GM18867 (cell line): ENCODE results near the gene TEX13D.

ENCODE experiments used
- ATAC-seq: cut with Tn5 transposase; IDR thresholded peaks from one replicate; pipeline ENCODE4 v1.9.1; 2021; ENCODE audit warnings: mild to moderate bottlenecking, moderate library complexity; ENCODE audit not compliant: unreplicated experiment

The TEX13D gene

DNA sequence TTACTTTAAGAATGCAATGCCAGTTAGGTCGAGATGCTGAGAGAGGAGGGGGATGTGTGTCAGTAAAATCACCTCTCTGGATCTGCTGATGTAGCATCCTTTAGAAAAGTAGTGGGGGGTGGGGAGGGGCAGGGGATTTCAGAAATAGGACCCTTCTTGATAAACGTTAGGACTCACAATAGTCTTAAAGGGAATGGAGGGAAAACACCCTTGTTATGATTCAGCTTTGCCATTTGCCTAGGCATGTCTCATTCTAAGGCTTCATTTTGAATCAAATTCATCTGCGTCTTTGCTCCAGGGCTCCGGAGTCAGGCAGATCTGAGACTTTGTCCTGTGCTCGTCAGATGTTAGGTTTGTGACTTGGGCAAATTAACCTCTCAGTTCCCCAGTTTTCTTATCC is 14.8 kb downstream of the TEX13D start:
- no peak for ATAC-seq

DNA sequence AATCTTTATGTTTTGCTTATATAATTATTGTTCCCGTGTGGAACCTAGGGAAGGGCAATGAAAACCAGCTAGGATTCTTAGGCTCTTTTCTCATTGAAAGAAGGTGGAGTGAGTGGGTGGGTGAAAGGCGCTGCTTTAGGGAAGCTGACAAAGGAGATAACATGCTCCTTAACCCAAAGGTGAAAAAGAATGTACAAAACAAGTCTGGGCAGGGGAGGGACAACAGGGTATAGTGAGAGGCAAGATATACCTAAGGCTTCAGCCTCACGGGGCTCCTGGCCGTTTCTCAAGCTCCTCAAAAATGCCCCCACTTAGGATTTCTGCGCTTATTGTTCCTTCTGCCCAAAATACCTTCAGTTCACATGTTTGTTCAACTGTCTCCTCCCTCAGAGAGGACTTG is 15.7 kb downstream of the TEX13D start:
- no peak for ATAC-seq

DNA sequence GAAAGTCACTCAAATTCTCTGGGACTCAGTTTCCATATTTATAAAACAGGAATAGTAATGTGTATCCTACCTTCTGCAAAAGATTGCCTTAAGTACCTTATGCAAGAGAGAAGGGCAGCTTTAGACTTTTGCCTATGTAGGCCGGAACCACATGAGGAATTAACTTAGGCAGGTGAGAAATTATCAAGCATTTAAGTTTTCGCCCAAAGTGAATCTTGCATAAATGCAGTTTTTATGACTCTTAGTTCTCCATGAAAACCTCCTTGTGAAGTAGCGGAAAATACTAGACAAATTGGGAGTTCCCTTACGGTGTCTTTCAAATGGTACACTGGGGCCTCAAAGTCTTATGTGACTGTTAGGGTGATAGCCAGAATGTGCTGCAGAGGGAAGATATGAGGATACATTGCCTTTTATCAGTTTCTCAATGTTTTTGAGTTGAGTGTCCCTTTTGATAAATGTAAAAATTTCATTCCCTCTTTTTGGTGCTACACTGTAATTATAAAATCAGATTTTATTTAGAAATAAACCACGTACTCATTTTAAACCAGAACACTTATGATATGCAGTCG is 16.5 kb downstream of the TEX13D start:
- ATAC-seq: no peak

DNA sequence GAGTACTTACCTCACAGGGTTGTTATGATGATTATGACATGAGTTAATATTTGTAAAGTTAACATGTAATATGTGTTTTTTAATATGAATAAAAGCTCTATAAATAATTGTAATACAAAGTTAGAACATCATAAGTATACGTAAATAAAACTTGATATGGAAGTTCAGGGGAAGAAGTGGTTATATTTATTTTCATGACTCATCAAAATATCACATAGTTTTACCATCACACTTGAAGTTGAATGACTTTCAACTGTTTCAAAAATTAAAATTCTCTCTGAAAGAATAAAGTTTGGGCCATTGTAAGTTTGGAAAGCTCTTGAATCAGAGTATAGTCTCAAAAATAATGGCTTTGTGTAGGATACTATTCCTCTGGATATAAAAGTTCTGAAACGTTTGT is 22.2 kb downstream of the TEX13D start:
- no peak for ATAC-seq

DNA sequence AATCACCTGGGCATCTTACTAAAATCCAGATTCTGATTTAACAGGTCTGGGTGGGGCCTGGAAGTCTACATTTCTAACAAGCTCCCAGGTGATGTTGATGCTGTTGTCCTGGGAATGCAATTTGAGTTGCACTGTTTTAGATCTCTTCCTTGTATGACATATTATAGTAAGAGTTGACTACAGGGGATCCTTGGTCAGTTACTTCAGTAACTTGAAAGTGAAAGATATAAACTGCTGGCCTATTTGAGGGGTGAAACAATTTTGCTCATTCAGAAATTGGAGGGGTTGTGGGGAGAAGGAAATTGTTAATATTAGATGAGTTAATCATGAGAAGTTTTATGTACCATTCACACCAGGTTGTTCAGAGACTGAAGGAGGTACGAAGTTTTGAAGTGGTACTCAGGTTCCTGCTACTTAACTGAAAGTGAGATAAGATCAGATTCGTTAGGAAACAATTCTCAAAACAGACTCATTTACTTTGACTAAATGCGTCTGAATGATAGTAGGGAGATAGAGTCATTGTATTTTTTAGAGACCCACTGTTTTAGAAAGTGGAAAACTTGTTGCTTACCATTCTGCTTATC is 26.4 kb downstream of the TEX13D start:
- peak; percentile 63 for ATAC-seq

DNA sequence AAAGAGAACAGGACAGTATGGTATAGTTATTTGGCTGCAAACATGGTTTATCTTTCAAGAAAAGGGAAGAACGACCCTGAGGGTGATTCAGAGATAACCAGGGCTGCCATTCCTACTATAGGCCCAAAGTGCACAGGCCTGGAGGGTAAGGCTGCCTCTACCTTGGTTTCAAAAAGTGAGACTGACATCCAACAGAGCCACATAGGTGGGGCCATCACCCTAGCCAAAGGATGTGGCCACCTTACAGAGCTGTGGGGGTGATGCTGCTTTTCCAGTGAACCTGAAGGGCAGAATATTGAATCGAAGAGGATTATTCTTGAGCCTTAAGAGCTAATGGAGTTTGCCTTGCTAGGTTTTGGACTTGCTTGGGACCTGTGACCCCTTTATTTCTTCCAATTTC is 29.6 kb downstream of the TEX13D start:
- no peak for ATAC-seq

DNA sequence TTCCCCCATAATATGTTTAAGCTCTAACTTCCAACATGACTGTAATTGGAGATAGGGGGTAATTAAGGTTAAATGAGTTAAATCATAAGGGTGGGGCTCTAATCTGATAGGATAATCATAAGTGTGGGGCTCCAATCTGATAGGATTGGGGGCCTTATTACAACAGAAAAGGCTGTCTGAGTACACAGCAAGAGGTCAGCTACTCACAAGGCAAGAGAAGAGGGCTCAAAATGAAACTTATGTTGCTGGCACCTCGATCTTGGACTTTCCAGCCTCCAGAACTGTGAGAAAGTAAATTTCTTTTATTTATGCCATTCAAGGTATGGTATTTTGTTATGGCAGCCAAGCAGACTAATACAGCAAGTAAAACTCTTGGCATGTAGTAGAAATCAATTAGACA is 30.3 kb downstream of the TEX13D start:
- no peak for ATAC-seq

DNA sequence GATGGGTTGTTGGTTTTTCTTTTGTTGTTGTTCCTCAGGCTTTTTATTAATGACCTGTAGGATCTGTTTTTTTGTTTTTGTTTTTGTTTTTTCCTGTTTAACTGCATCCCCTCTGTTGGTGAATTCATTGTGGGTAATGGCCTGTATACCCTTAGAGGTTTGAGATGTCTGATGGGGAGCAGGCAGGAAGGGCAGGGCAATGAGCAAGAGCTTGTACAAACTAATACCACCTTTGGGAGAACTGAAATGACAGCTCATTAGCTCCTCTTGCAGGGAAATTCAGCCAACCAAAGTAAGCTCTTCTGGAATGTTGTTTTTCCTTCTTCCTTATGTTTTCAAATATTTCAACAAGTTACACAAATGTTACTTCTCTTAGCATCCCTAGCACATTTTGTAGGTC is 37.3 kb downstream of the TEX13D start:
- no peak for ATAC-seq

DNA sequence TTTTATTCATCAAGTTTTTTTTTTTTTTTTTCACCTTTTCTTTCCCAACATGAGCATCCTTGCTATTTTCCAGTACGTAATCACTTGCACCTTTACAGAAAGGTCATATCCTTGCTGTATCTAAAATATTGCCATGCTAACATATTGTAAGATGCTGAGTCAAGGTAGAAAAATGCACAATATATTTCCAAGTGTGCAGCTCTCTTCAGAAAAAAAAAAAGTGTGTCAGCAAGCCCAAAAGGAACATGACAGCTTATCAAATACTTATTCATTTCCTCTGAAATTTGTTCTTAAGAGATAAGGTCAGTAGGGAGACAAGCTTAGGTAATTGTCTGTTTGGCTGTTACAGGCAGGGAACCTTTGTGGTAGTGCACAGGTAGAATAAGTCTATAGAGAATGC is 40.9 kb downstream of the TEX13D start:
- no peak for ATAC-seq

DNA sequence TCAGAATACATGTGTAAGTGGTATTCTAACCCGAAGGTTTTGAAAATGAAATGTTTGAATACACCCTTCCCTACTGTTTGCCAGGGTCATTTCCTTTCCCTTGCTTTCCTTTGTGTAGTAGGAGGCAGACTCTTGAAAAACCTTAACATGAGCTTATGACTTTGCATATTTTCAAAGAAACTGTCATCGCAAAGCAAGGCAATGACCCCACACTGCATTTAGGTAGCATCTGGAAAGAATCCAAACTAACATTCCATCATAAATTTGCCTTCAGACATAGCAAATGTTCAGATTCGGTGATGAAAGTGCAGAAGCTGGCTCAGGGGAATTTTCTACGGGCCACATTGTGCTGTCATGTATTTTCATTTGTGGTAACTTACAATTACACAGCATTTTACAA is 46.2 kb downstream of the TEX13D start:
- ATAC-seq: no peak

DNA sequence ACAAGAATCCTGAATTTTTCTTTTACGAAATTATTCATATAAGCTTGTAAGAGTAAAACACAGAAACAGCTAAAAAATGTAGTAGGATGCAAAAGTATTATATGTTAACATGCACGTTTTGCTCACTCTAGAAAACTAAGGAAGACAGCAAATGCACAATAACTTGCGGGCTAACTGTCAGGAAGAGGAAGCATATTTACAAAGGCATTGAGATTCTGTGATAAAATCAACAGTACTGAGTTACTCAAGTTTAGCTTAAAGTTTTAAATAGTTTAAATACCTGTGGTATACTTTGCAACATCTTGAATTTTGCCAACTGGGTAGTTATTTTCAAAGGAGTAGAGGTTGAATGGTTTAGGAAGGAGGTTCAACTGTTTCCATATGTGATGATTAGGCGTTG is 50.9 kb downstream of the TEX13D start:
- no peak for ATAC-seq

DNA sequence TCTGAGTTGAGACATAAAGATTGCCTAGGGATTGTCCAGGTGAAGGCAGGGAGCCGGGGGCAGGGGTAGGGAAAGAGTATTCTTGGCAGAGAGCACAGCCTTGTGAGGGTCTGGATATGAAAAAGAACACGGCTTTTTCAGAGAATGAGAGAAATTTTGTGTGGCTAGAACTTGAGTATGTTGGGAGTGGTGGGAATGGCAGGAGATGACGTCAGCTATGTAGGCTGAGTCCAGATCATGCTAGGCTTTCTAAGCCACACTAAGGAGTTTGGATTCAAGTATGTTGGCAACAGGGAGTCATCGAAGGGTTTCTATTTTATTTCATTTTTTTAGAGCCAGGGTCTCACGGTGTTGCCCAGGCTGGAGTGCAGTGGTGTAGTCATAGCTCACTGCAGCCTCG is 53.9 kb downstream of the TEX13D start:
- no peak for ATAC-seq
